SK-N-SH (cell line): Measurements from ENCODE around the gene FGF5. TPM values are rescaled to one million over a fixed set of nuclear protein-coding genes. Genes with fewer than 3 reads are reported as not detected.

Source experiments
- CTCF ChIA-PET: fragments of 300-600, 350-600 bp; formaldehyde crosslinking; extraction: SDS; loops from one replicate; lab custom pipeline; 2021; lab: Yijun Ruan, JAX
- POLR2A ChIA-PET: fragments of 350-600 bp; sonication (Branson Sonifier 250); formaldehyde crosslinking; extraction: SDS; loops from one replicate; lab custom pipeline; 2020; ENCODE audit warnings: antibody characterized with exemption, inconsistent platforms; lab: Yijun Ruan, JAX
- DNase-seq: peaks from one replicate; pipeline ENCODE4 v3.0.0; 2012
- H2AFZ ChIP-seq: fragments of 200-600 bp; sonication (generic); 2 replicates; pipeline ENCODE4 v1.8.1; 2016; ENCODE audit warnings: antibody characterized with exemption, mild to moderate bottlenecking, low read depth
- H3F3A ChIP-seq: fragments of 200-600 bp; sonication (generic); replicated peaks from 2 replicates; pipeline ENCODE3; 2016; ENCODE audit warnings: antibody characterized with exemption, mild to moderate bottlenecking; ENCODE audit not compliant: insufficient read depth
- H3K27ac ChIP-seq, 2 experiments: fragments of 200-500 bp in 1 of 2; fragments of 200-600 bp in 1 of 2; sonication (Bioruptor generic) in 1 of 2; sonication (generic), shearing (Covaris generic) in 1 of 2; 2 replicates each; pipeline versions ENCODE4 v1.5.1 to v1.6.1; 2014 to 2016; ENCODE audit warnings: low read depth in 2 of 2, inconsistent platforms in 1 of 2, low read length in 1 of 2, mild to moderate bottlenecking in 1 of 2, mixed read lengths in 1 of 2
- H3K27me3 ChIP-seq: fragments of 200-600 bp; sonication (generic), shearing (Covaris generic); 2 replicates; pipeline ENCODE4 v1.6.1; 2016; ENCODE audit warnings: mixed run types; ENCODE audit not compliant: insufficient read depth
- H3K36me3 ChIP-seq, 2 experiments: fragments of 200-500 bp in 1 of 2; fragments of 200-600 bp in 1 of 2; sonication (Bioruptor generic) in 1 of 2; sonication (generic) in 1 of 2; replicated peaks in 1 of 2; 2 replicates each; pipeline versions ENCODE3 to v1.5.1; 2014 to 2016; ENCODE audit warnings: low read length in 1 of 2, mild to moderate bottlenecking in 1 of 2; ENCODE audit not compliant: insufficient read depth in 2 of 2, control insufficient read depth in 1 of 2
- H3K4me1 ChIP-seq, 2 experiments: fragments of 200-500 bp in 1 of 2; fragments of 200-600 bp in 1 of 2; sonication (Bioruptor generic) in 1 of 2; sonication (generic), shearing (Covaris generic) in 1 of 2; 2 replicates each; pipeline versions ENCODE4 v1.5.1 to v1.6.1; 2014 to 2016; ENCODE audit warnings: low read depth in 1 of 2, low read length in 1 of 2, mixed run types in 1 of 2; ENCODE audit not compliant: insufficient read depth in 2 of 2, control insufficient read depth in 1 of 2
- H3K4me2 ChIP-seq: fragments of 200-600 bp; sonication (generic), shearing (Covaris generic); 2 replicates; pipeline ENCODE4 v1.6.1; 2017; ENCODE audit warnings: mixed run types
- H3K4me3 ChIP-seq, 2 experiments: fragments of 200-500 bp in 1 of 2; fragments of 200-600 bp in 1 of 2; sonication (Bioruptor generic) in 1 of 2; sonication (generic), shearing (Covaris generic) in 1 of 2; 2 replicates each; pipeline versions ENCODE4 v1.5.1 to v1.8.1; 2014 to 2016; ENCODE audit warnings: low read depth in 2 of 2, inconsistent platforms in 1 of 2, low read length in 1 of 2, mild to moderate bottlenecking in 1 of 2, mixed read lengths in 1 of 2, moderate library complexity in 1 of 2
- H3K79me2 ChIP-seq: fragments of 200-600 bp; sonication (generic); 2 replicates; pipeline ENCODE4 v1.8.1; 2017; ENCODE audit warnings: mild to moderate bottlenecking; ENCODE audit not compliant: insufficient read depth
- H3K9ac ChIP-seq: fragments of 200-600 bp; sonication (generic); 2 replicates; pipeline ENCODE4 v1.6.1; 2017; ENCODE audit warnings: mixed run types
- H3K9me2 ChIP-seq: fragments of 200-600 bp; sonication (generic); 2 replicates; pipeline ENCODE4 v1.6.1; 2017; ENCODE audit warnings: mixed run types
- H3K9me3 ChIP-seq: fragments of 200-600 bp; sonication (generic); 2 replicates; pipeline ENCODE4 v1.6.1; 2017; ENCODE audit warnings: mixed run types, mild to moderate bottlenecking, moderate library complexity
- H4K20me1 ChIP-seq: fragments of 200-600 bp; sonication (generic); 2 replicates; pipeline ENCODE4 v1.6.1; 2017; ENCODE audit warnings: mild to moderate bottlenecking, mixed run types; ENCODE audit not compliant: insufficient read depth
- EZH2phosphoT487 ChIP-seq: fragments of 200-600 bp; sonication (generic); IDR thresholded peaks from 2 replicates; pipeline ENCODE4 v1.6.1; 2017; ENCODE audit warnings: low read depth, mixed run types, mild to moderate bottlenecking, antibody characterized with exemption, moderate library complexity, borderline replicate concordance
- FOXM1 ChIP-seq: IDR thresholded peaks from 2 replicates; pipeline ENCODE4 v1.4.0; 2012; ENCODE audit warnings: low read depth, mild to moderate bottlenecking
- IRF3 ChIP-seq: fragments of 150-350 bp; IDR thresholded peaks from 2 replicates; pipeline ENCODE4 v1.6.1; 2016; ENCODE audit warnings: mild to moderate bottlenecking, low read depth, low read length
- NRF1 ChIP-seq: IDR thresholded peaks from 2 replicates; pipeline ENCODE4 v1.6.1; 2012; ENCODE audit warnings: low read depth, mild to moderate bottlenecking, low read length
- POLR2AphosphoS5 ChIP-seq: IDR thresholded peaks from 2 replicates; pipeline ENCODE4 v1.6.1; 2012; ENCODE audit warnings: low read depth, low read length
- RCOR1 ChIP-seq: fragments of 150-350 bp; IDR thresholded peaks from 2 replicates; pipeline ENCODE4 v1.6.1; 2017; ENCODE audit warnings: antibody characterized with exemption, low read length
- REST ChIP-seq: IDR thresholded peaks from 2 replicates; pipeline ENCODE4 v1.6.1; 2012; ENCODE audit warnings: mild to moderate bottlenecking, low read depth, low read length, moderate library complexity
- RXRA ChIP-seq: IDR thresholded peaks from 2 replicates; pipeline ENCODE4 v1.4.0; 2012; ENCODE audit warnings: low read depth, mild to moderate bottlenecking, borderline replicate concordance
- SIN3A ChIP-seq: IDR thresholded peaks from 2 replicates; pipeline ENCODE4 v1.6.1; 2012; ENCODE audit warnings: low read depth, mild to moderate bottlenecking, low read length, moderate library complexity, borderline replicate concordance
- SMC3 ChIP-seq: IDR thresholded peaks from 2 replicates; pipeline ENCODE4 v1.6.1; 2012; ENCODE audit warnings: low read depth, low read length, improper control_type of control experiment
- TAF1 ChIP-seq: IDR thresholded peaks from 2 replicates; pipeline ENCODE4 v1.6.1; 2012; ENCODE audit warnings: low read depth, mild to moderate bottlenecking, low read length, moderate library complexity, borderline replicate concordance
- TEAD4 ChIP-seq: IDR thresholded peaks from 2 replicates; pipeline ENCODE4 v1.4.0; 2012; ENCODE audit warnings: mild to moderate bottlenecking, borderline replicate concordance; ENCODE audit not compliant: insufficient read depth
- USF2 ChIP-seq: fragments of 150-350 bp; IDR thresholded peaks from 2 replicates; pipeline ENCODE4 v1.6.1; 2017; ENCODE audit warnings: antibody characterized with exemption, low read length, low read depth, borderline replicate concordance
- WGBS: methylation state at CpG from one replicate; pipeline ENCODE4 v1.1.6; 2017; ENCODE audit warnings: low lambda C conversion rate; 5-methylcytosine and 5-hydroxymethylcytosine counted together
- polyA plus RNA-seq, 3 experiments: library from polyadenylated mRNA; depleted of rRNA; stranded (reverse); fragments of >200 nt; gene quantifications; 2 replicates each; pipeline ENCODE4 v1.2.3, GENCODE V29; 2012

FGF5 gene
- polyA plus RNA-seq, 1 of the 3 experiments (the other 2 are of a cell fraction), result 17.7 TPM

GRCh38 chr4:80229128-80229527, 37.3 kb upstream of the FGF5 start (continued):
- no peak for TF ChIP-seq REST
- no peak for TF ChIP-seq SMC3
- no peak for TF ChIP-seq FOXM1
- no peak for TF ChIP-seq EZH2phosphoT487
- no peak for TF ChIP-seq USF2
- TF ChIP-seq RCOR1, result no peak
- no peak for TF ChIP-seq SIN3A
- no peak for TF ChIP-seq TAF1

GRCh38 chr4:80229590-80229989, 36.9 kb upstream of the FGF5 start:
- Histone ChIP-seq H3K36me3 (no peaks in the 10 kb centered on the region), H3K4me2 (no peak overlapping the region), H3K4me3 (no peak overlapping the region), H3K9me3 (no peaks in the 10 kb centered on the region), H4K20me1 (no peaks in the 10 kb centered on the region), H3K9me2 (no peaks in the 10 kb centered on the region), H3K27ac (no peak overlapping the region), H3K4me1 (peaks cover 0 to 24% of the 10 kb centered on the region in 2 experiments; a peak in 3 of 4 replicates), H3K79me2 (no peaks in the 10 kb centered on the region), H3K9ac (no peak overlapping the region), H3K27me3 (no peaks in the 10 kb centered on the region), H3F3A (peaks cover 10% of the 10 kb centered on the region), H2AFZ (no peak overlapping the region; the same call in 1 of the 2 replicates)
- 95% methylated on average over 2 of the region's 2 CpGs for WGBS
- ChIA-PET POLR2A (no interaction called here), CTCF (interaction anchor here (1.2 to 1.3 kb wide), 2 partner anchors 35 to 107 kb away, joined by 4 read pairs; no protein-coding TSS in a partner anchor)
- TF ChIP-seq POLR2AphosphoS5, result no peak
- TF ChIP-seq RXRA, result no peak
- no peak for TF ChIP-seq IRF3
- no peak for TF ChIP-seq TEAD4
- TF ChIP-seq NRF1, result no peak
- no peak for DNase-seq
